MM.1S (cell line): ENCODE results near the gene FGF23.

Source experiments
- CTCF ChIP-seq: fragments of 300-600 bp; sonication (generic); IDR thresholded peaks from 2 replicates; pipeline ENCODE4 v1.5.1; 2016; ENCODE audit warnings: antibody characterized with exemption, low read length, mixed read lengths
- EZH2phosphoT487 ChIP-seq: fragments of 300-600 bp; sonication (generic); IDR thresholded peaks from 2 replicates; pipeline ENCODE4 v1.6.1; 2018; ENCODE audit warnings: antibody characterized with exemption, low read length

- TF ChIP-seq CTCF (no peak), EZH2phosphoT487 (no peak)
Observed at GRCh38 chr12:4346931-4347330, 32.6 kb downstream of the FGF23 start.
